HepG2 (cell line): ENCODE data around the gene URM1. TPM values are rescaled to one million over a fixed set of nuclear protein-coding genes. Genes with fewer than 3 reads are reported as not detected.

Experiments used
- CBFB ChIP-seq: sonication (generic); formaldehyde crosslinking; IDR thresholded peaks from 2 replicates; pipeline ENCODE4 v1.4.0; 2020; ENCODE audit warnings: missing genetic modification reagents
- CBX1 ChIP-seq: IDR thresholded peaks from one replicate; pipeline ENCODE4 v1.6.1; 2016; ENCODE audit warnings: antibody characterized with exemption, low read depth
- DMAP1 ChIP-seq: IDR thresholded peaks from 2 replicates; pipeline ENCODE4 v1.6.1; 2016
- E2F1 ChIP-seq: sonication (generic); formaldehyde crosslinking; IDR thresholded peaks from 2 replicates; pipeline ENCODE4 v1.5.0; 2020; ENCODE audit warnings: missing genetic modification reagents
- ELF1 ChIP-seq: sonication (generic); formaldehyde crosslinking; IDR thresholded peaks from 2 replicates; pipeline ENCODE4 v1.4.0; 2020; ENCODE audit warnings: missing genetic modification reagents
- HDAC2 ChIP-seq: sonication (generic); formaldehyde crosslinking; IDR thresholded peaks from 2 replicates; pipeline ENCODE4 v1.4.0; 2020; ENCODE audit warnings: missing genetic modification reagents
- IKZF4 ChIP-seq: sonication (generic); formaldehyde crosslinking; IDR thresholded peaks from 2 replicates; pipeline ENCODE4 v1.5.1; 2020; ENCODE audit warnings: borderline replicate concordance, mild to moderate bottlenecking, low read depth, missing genetic modification reagents; ENCODE audit errors: not compliant biosample characterization
- MXD4 ChIP-seq: IDR thresholded peaks from 2 replicates; pipeline ENCODE4 v1.6.1; 2016; ENCODE audit warnings: mild to moderate bottlenecking, missing biosample characterization, missing genetic modification reagents
- NFKBIZ ChIP-seq: IDR thresholded peaks from 2 replicates; pipeline ENCODE4 v1.6.1; 2018; ENCODE audit warnings: missing genetic modification reagents, missing compliant biosample characterization
- RARA ChIP-seq: IDR thresholded peaks from 2 replicates; pipeline ENCODE4 v1.6.1; 2016; ENCODE audit warnings: missing genetic modification reagents, missing compliant biosample characterization
- RBFOX2 ChIP-seq: fragments of 200-400 bp; formaldehyde crosslinking; IDR thresholded peaks from 2 replicates; pipeline ENCODE4 v1.6.1; 2017; ENCODE audit warnings: low read depth, mild to moderate bottlenecking, low read length
- REST ChIP-seq, 2 experiments: IDR thresholded peaks; 2 replicates each; pipeline ENCODE4 v1.6.1; 2011 to 2012; ENCODE audit warnings: low read length in 2 of 2, borderline replicate concordance in 1 of 2, low read depth in 1 of 2, mild to moderate bottlenecking in 1 of 2, moderate library complexity in 1 of 2
- RFX1 ChIP-seq: fragments of 450-650 bp; IDR thresholded peaks from 2 replicates; pipeline ENCODE4 v1.6.1; 2017
- RFX5 ChIP-seq: IDR thresholded peaks from 2 replicates; pipeline ENCODE4 v1.6.1; 2011; ENCODE audit warnings: low read depth, low read length, improper control_type of control experiment
- YEATS2 ChIP-seq: sonication (generic); formaldehyde crosslinking; IDR thresholded peaks from 2 replicates; pipeline ENCODE4 v1.4.0; 2020; ENCODE audit warnings: missing genetic modification reagents, borderline replicate concordance
- YY1 ChIP-seq: IDR thresholded peaks from 2 replicates; pipeline ENCODE4 v1.6.1; 2011; ENCODE audit warnings: low read length, low read depth, moderate library complexity, mild to moderate bottlenecking; ENCODE audit not compliant: insufficient read depth, insufficient replicate concordance
- ZKSCAN5 ChIP-seq: sonication (generic); formaldehyde crosslinking; IDR thresholded peaks from 2 replicates; pipeline ENCODE4 v1.5.1; 2020; ENCODE audit warnings: mild to moderate bottlenecking, missing genetic modification reagents
- ZNF446 ChIP-seq: sonication (generic); formaldehyde crosslinking; IDR thresholded peaks from 2 replicates; pipeline ENCODE4 v1.5.0; 2020; ENCODE audit warnings: mild to moderate bottlenecking, missing genetic modification reagents
- ZNF619 ChIP-seq: sonication (generic); formaldehyde crosslinking; IDR thresholded peaks from 2 replicates; pipeline ENCODE4 v1.4.0; 2020; ENCODE audit warnings: mild to moderate bottlenecking, missing genetic modification reagents
- ZNF629 ChIP-seq: sonication (generic); formaldehyde crosslinking; conservative IDR thresholded peaks from 2 replicates; pipeline ENCODE4 v1.5.0; 2020; ENCODE audit warnings: missing genetic modification reagents
- ZNF713 ChIP-seq: sonication (generic); formaldehyde crosslinking; IDR thresholded peaks from 2 replicates; pipeline ENCODE4 v1.4.0; 2020; ENCODE audit warnings: mild to moderate bottlenecking, missing genetic modification reagents
- ZNF781 ChIP-seq: sonication (generic); formaldehyde crosslinking; IDR thresholded peaks from 2 replicates; pipeline ENCODE4 v1.5.1; 2020; ENCODE audit warnings: borderline replicate concordance, mild to moderate bottlenecking, missing genetic modification reagents; ENCODE audit errors: not compliant biosample characterization
- polyA plus RNA-seq, 8 experiments: library from polyadenylated mRNA; depleted of rRNA in 3 of 8; stranded (reverse) in 7 of 8; unstranded in 1 of 8; fragments of >200 nt; fragmentation: Illumina TruSeq in 4 of 8; extraction: Trizol in 4 of 8; gene quantifications; 2 replicates each; pipeline versions ENCODE4 v1.2.1 to v1.2.3, GENCODE V29; 2011 to 2016; ENCODE audit warnings: low read depth in 4 of 8, missing spikeins in 1 of 8, mixed read lengths in 1 of 8; ENCODE audit not compliant: insufficient read depth in 1 of 8
- total RNA-seq, 5 experiments: library from RNA; depleted of rRNA; stranded (reverse); fragments of >200 nt; fragmentation: Illumina TruSeq; extraction: Trizol; gene quantifications; 2 replicates each; pipeline ENCODE4 v1.2.3, GENCODE V29; 2016; ENCODE audit warnings: low read depth in 1 of 5
- TF ChIP-seq, protein P1 (sequence below): sonication (generic); formaldehyde crosslinking; IDR thresholded peaks from 2 replicates; pipeline ENCODE4 v1.8.0; 2022; ENCODE audit warnings: missing genetic modification reagents, mild to moderate bottlenecking, inconsistent platforms, borderline replicate concordance
- TF ChIP-seq, protein P2 (sequence below): sonication (generic); formaldehyde crosslinking; IDR thresholded peaks from 2 replicates; pipeline ENCODE4 v1.8.0; 2022; ENCODE audit warnings: mild to moderate bottlenecking, missing genetic modification reagents, moderate library complexity

The URM1 gene
- total and polyA plus RNA-seq, 2 of the 13 experiments (the other 11 are each of a cell fraction or from before 2014, with no cell fraction given), result 37.1 to 41.3 TPM

DNA sequence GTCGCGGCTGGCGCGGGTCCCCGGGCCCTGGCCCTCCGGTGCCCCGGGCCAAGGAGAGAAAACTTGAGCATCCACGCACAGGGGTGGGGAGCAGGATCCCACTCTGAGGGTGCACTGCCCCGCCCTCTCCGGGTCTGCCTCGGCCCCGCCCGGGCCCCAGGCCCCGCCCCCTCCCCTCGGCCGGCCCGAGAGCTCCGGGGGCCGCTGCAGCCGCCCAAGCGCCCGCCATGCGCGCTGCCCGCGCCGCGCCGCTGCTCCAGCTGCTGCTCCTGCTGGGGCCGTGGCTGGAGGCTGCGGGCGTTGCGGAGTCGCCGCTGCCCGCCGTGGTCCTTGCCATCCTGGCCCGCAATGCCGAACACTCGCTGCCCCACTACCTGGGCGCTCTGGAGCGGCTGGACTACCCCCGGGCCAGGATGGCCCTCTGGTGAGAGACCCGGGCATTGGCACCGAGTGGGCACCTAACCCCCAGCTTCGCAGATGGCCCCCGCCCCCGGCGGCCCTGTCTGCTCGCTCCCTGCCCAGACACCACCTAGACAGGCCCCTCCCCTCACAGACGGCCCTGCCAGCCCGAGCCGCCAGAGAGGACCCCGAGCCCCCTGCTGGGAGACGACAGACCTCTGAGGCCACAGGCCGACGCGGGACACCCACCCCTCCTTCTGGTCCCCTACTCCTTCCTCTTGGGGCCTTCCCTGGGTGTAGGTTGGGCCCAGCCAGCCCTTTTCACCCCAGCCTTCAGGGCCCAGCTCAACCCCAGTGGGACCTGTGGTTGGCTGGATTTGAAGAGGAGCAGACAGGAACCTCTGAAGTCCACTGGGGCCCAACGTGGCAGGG, 49.7 kb downstream of the URM1 start, which contains the start of gene CERCAM (continued):
- TF ChIP-seq E2F1 (CRISPR knock-in tag) (no peak), CBX1 (no peak), YEATS2 (no peak), ZNF629 (CRISPR knock-in tag) (no peak), RARA (CRISPR knock-in tag) (no peak), IKZF4 (CRISPR knock-in tag) (no peak), MXD4 (CRISPR knock-in tag) (no peak), ZNF713 (CRISPR knock-in tag) (no peak), CBFB (no peak), ZNF781 (CRISPR knock-in tag) (no peak), NFKBIZ (CRISPR knock-in tag) (no peak), RBFOX2 (peak; percentile 56), ZKSCAN5 (CRISPR knock-in tag) (no peak), RFX5 (no peak), ELF1 (CRISPR knock-in tag) (no peak), ZNF446 (no peak), ZNF619 (CRISPR knock-in tag) (no peak), RFX1 (no peak), HDAC2 (0 out of 2 replicates have a peak, but pooled peaks have one; percentile 33), DMAP1 (CRISPR knock-in tag) (no peak), YY1 (peak; percentile 66), REST (IDR thresholded peaks at IDR 0.05; ENCODE audit: borderline replicate concordance in 1 of 2, low read depth in 1 of 2, low read length in 2 of 2) (no peak)
- TF ChIP-seq, protein P1, sequence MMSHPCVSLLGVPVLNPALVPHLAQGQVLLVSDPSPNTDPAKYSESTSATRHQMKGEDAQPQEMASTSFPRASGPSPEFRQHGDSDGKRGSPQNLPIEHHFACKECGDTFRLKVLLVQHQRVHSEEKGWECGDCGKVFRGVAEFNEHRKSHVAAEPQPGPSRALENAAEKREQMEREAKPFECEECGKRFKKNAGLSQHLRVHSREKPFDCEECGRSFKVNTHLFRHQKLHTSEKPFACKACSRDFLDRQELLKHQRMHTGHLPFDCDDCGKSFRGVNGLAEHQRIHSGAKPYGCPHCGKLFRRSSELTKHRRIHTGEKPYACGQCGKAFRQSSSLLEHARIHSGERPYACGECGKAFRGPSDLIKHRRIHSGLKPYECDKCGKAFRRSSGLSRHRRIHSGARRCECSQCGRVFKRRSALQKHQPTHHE (CRISPR knock-in tag), result no peak
- TF ChIP-seq, protein P2, sequence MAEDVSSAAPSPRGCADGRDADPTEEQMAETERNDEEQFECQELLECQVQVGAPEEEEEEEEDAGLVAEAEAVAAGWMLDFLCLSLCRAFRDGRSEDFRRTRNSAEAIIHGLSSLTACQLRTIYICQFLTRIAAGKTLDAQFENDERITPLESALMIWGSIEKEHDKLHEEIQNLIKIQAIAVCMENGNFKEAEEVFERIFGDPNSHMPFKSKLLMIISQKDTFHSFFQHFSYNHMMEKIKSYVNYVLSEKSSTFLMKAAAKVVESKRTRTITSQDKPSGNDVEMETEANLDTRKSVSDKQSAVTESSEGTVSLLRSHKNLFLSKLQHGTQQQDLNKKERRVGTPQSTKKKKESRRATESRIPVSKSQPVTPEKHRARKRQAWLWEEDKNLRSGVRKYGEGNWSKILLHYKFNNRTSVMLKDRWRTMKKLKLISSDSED, result no peak
